HEK293T (cell line): ENCODE data around the gene PIK3R1.

ENCODE experiments used
- CTCF ChIA-PET: fragments of 350-600 bp; formaldehyde crosslinking; extraction: SDS; loops from one replicate; lab custom pipeline; 2021; ENCODE audit warnings: antibody characterized with exemption, inconsistent platforms; lab: Yijun Ruan, JAX
- POLR2A ChIA-PET: fragments of 350-600 bp; formaldehyde crosslinking; extraction: SDS; loops from one replicate; lab custom pipeline; 2020; ENCODE audit warnings: antibody characterized with exemption, inconsistent platforms; lab: Yijun Ruan, JAX
- DNase-seq: peaks from one replicate; pipeline ENCODE4 v3.0.0; 2012; ENCODE audit warnings: mixed read lengths; ENCODE audit errors: extremely low spot score
- ARNT ChIP-seq: fragments of 450-650 bp; IDR thresholded peaks from 2 replicates; pipeline ENCODE4 v1.6.1; 2017; ENCODE audit warnings: mild to moderate bottlenecking
- BHLHE40 ChIP-seq: fragments of 450-650 bp; IDR thresholded peaks from 2 replicates; pipeline ENCODE4 v1.6.1; 2016; ENCODE audit warnings: mild to moderate bottlenecking, moderate library complexity, borderline replicate concordance
- CTBP1 ChIP-seq: fragments of 450-650 bp; IDR thresholded peaks from 2 replicates; pipeline ENCODE4 v1.6.1; 2016; ENCODE audit warnings: borderline replicate concordance
- ELF4 ChIP-seq: fragments of 450-650 bp; IDR thresholded peaks from 2 replicates; pipeline ENCODE4 v1.6.1; 2017; ENCODE audit warnings: antibody characterized with exemption
- FOXA1 ChIP-seq: fragments of 450-650 bp; IDR thresholded peaks from 2 replicates; pipeline ENCODE4 v1.6.1; 2016; ENCODE audit warnings: mild to moderate bottlenecking
- FOXK2 ChIP-seq: fragments of 450-650 bp; IDR thresholded peaks from 2 replicates; pipeline ENCODE4 v1.6.1; 2016; ENCODE audit warnings: mild to moderate bottlenecking
- FOXM1 ChIP-seq: fragments of 450-650 bp; IDR thresholded peaks from 2 replicates; pipeline ENCODE4 v1.6.1; 2017; ENCODE audit warnings: mild to moderate bottlenecking, borderline replicate concordance
- HDGF ChIP-seq: fragments of 450-650 bp; IDR thresholded peaks from 2 replicates; pipeline ENCODE4 v1.6.1; 2017; ENCODE audit warnings: antibody characterized with exemption, borderline replicate concordance
- L3MBTL2 ChIP-seq: fragments of 450-650 bp; conservative IDR thresholded peaks from 2 replicates; pipeline ENCODE4 v1.6.1; 2016; ENCODE audit warnings: mild to moderate bottlenecking
- LEF1 ChIP-seq: fragments of 450-650 bp; IDR thresholded peaks from 2 replicates; pipeline ENCODE4 v1.6.1; 2017; ENCODE audit warnings: mild to moderate bottlenecking, borderline replicate concordance
- NFRKB ChIP-seq: fragments of 450-650 bp; IDR thresholded peaks from 2 replicates; pipeline ENCODE4 v1.6.1; 2016; ENCODE audit warnings: mild to moderate bottlenecking, moderate library complexity
- PKNOX1 ChIP-seq: fragments of 450-650 bp; IDR thresholded peaks from 2 replicates; pipeline ENCODE4 v1.6.1; 2016
- SP1 ChIP-seq: fragments of 450-650 bp; IDR thresholded peaks from 2 replicates; pipeline ENCODE4 v1.6.1; 2017
- SUZ12 ChIP-seq: fragments of 450-650 bp; IDR thresholded peaks from 2 replicates; pipeline ENCODE4 v1.6.1; 2016; ENCODE audit warnings: mild to moderate bottlenecking
- TARDBP ChIP-seq: fragments of 450-650 bp; IDR thresholded peaks from 2 replicates; pipeline ENCODE4 v1.6.1; 2016
- ZNF384 ChIP-seq: fragments of 450-650 bp; IDR thresholded peaks from 2 replicates; pipeline ENCODE4 v1.6.1; 2016

Gene PIK3R1

GRCh38 chr5:68261569-68262065, 46.1 kb downstream of the PIK3R1 start:
- no peak for TF ChIP-seq TARDBP
- TF ChIP-seq HDGF = no peak
- no peak for TF ChIP-seq SUZ12
- no peak for TF ChIP-seq BHLHE40
- TF ChIP-seq NFRKB = no peak
- TF ChIP-seq ARNT = no peak
- TF ChIP-seq ZNF384 = no peak
- no peak for TF ChIP-seq SP1
- TF ChIP-seq FOXM1 = no peak
- TF ChIP-seq PKNOX1 = no peak
- no peak for TF ChIP-seq L3MBTL2
- no peak for TF ChIP-seq FOXK2
- no peak for TF ChIP-seq LEF1
- TF ChIP-seq ELF4 = no peak
- TF ChIP-seq CTBP1 = no peak
- TF ChIP-seq FOXA1 = no peak
- DNase-seq = no peak
- CTCF ChIA-PET = no interaction called here
- POLR2A ChIA-PET = no interaction called here

- ChIA-PET CTCF (no interaction called here), POLR2A (no interaction called here)
- TF ChIP-seq LEF1 = no peak
- no peak for TF ChIP-seq PKNOX1
- no peak for TF ChIP-seq NFRKB
- DNase-seq = no peak
Observed at GRCh38 chr5:68264024-68264956, 48.7 kb downstream of the PIK3R1 start.

GRCh38 chr5:68265347-68265746, 49.8 kb downstream of the PIK3R1 start:
- ChIA-PET POLR2A (interaction anchor here (1.4 kb wide), 1 partner anchor 49 kb away, joined by 3 read pairs; the partner anchor contains the start of gene PIK3R1), CTCF (no interaction called here)
- no peak for TF ChIP-seq LEF1
- no peak for TF ChIP-seq NFRKB
- TF ChIP-seq ELF4 = no peak
- no peak for TF ChIP-seq TARDBP
- TF ChIP-seq FOXM1 = no peak
- no peak for TF ChIP-seq ARNT
- no peak for TF ChIP-seq FOXK2
- no peak for TF ChIP-seq SP1
- no peak for TF ChIP-seq L3MBTL2
- no peak for TF ChIP-seq ZNF384
- TF ChIP-seq CTBP1 = no peak
- TF ChIP-seq FOXA1 = no peak
- no peak for TF ChIP-seq BHLHE40
- TF ChIP-seq SUZ12 = no peak
- TF ChIP-seq PKNOX1 = no peak
- DNase-seq = no peak

GRCh38 chr5:68265822-68266395, 50.4 kb downstream of the PIK3R1 start:
- CTCF ChIA-PET = no interaction called here
- POLR2A ChIA-PET = interaction anchor here (1.4 kb wide), 1 partner anchor 50 kb away, joined by 3 read pairs; the partner anchor contains the start of gene PIK3R1
- no peak for DNase-seq
- TF ChIP-seq BHLHE40 = no peak
- TF ChIP-seq SP1 = no peak
- TF ChIP-seq FOXA1 = no peak
- no peak for TF ChIP-seq ELF4
- no peak for TF ChIP-seq PKNOX1
- TF ChIP-seq CTBP1 = no peak
- TF ChIP-seq TARDBP = no peak
- no peak for TF ChIP-seq SUZ12
- TF ChIP-seq FOXM1 = no peak
- no peak for TF ChIP-seq L3MBTL2
- no peak for TF ChIP-seq ZNF384
- TF ChIP-seq ARNT = no peak
- no peak for TF ChIP-seq LEF1
- no peak for TF ChIP-seq FOXK2
- no peak for TF ChIP-seq NFRKB
- no peak for TF ChIP-seq HDGF

GRCh38 chr5:68266457-68266856, 50.9 kb downstream of the PIK3R1 start:
- DNase-seq = no peak
- TF ChIP-seq PKNOX1 = no peak
- no peak for TF ChIP-seq BHLHE40
- TF ChIP-seq TARDBP = no peak
- TF ChIP-seq SUZ12 = no peak
- TF ChIP-seq HDGF = no peak
- TF ChIP-seq ARNT = no peak
- TF ChIP-seq CTBP1 = no peak
- no peak for TF ChIP-seq FOXA1
- TF ChIP-seq NFRKB = no peak
- no peak for TF ChIP-seq ELF4
- TF ChIP-seq L3MBTL2 = no peak
- TF ChIP-seq FOXK2 = no peak
- no peak for TF ChIP-seq LEF1
- TF ChIP-seq FOXM1 = no peak
- no peak for TF ChIP-seq SP1
- TF ChIP-seq ZNF384 = no peak
- ChIA-PET CTCF (no interaction called here), POLR2A (interaction anchor here (1.4 kb wide), 1 partner anchor 51 kb away, joined by 3 read pairs; the partner anchor contains the start of gene PIK3R1)
